ENCODE measurements around the gene CUL1.

- TF ChIP-seq EP300 (IDR thresholded peaks at IDR 0.05; ENCODE audit: borderline replicate concordance) (no peak), REST (IDR thresholded peaks at IDR 0.05; ENCODE audit: low read depth) (no peak), FOXM1 (IDR thresholded peaks at IDR 0.05; ENCODE audit: borderline replicate concordance, low read depth) (no peak), TAF1 (IDR thresholded peaks at IDR 0.05; ENCODE audit: low read depth) (no peak), RAD21 (IDR thresholded peaks at IDR 0.05; ENCODE audit: low read depth) (no peak)
Observed at GRCh38 chr7:148686312-148686937, 12.3 kb upstream of the CUL1 start.
